Choroid plexus epithelial cell (primary cell): ENCODE data around the gene LTBP1.
A peak's percentile ranks its signal among the peaks of the same experiment; 100 is the strongest.

ENCODE experiments used
- DNase-seq: peaks from one replicate; pipeline ENCODE4 v3.0.0-alpha.2; 2010; ENCODE audit warnings: low read depth
- H3K4me3 ChIP-seq: 2 replicates; pipeline ENCODE4 v1.5.1; 2011; ENCODE audit warnings: low read depth, mild to moderate bottlenecking, control low read depth, low read length, moderate library complexity
- CTCF ChIP-seq: conservative IDR thresholded peaks from 2 replicates; pipeline ENCODE4 v1.5.1; 2011; ENCODE audit warnings: low read depth, mild to moderate bottlenecking, control low read depth, inconsistent platforms, low read length, moderate library complexity

LTBP1 gene

DNA sequence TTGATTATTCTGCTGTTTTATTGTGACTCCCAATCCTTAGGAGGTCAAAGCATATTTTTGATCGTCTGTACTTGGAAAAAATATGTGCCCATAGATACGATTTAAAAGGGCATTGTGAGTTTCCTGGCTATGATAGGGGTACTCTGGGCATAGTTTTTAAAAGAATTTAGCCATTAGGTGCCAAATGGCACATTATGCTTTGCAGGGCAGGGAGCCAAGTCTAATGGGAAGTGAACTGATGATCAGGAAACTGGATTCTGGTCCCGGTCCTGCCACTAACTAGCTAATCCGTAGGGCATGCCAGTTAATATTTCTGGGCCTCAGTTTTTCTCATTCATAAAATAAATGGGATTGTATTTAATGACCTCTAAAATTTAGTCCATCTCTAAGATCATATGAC is 189.3 kb downstream of the LTBP1 start:
- H3K4me3 ChIP-seq = peak overlapping the region; percentile 70
- TF ChIP-seq CTCF = no peak
- peak; percentile 50 for DNase-seq

DNA sequence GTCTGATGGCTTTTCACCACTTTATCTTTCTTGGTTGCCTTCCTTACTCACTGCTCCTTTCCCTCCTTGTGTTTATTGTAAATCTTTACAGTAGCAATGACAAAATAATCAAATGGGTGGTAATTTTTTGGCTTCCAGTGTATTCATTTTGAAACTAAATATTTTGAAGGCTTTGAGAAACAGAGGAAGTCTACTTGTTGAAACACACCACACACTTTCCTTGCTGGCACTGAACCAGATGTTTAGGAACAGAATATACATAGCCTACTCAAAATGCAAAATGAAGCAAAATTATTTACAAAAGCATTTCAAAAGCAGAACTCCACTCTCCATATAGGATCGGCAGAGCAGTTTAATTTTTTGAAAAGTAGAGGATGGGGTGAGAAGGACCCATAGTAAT is 189.8 kb downstream of the LTBP1 start:
- DNase-seq = peak; percentile 56
- no peak for TF ChIP-seq CTCF
- H3K4me3 ChIP-seq = peak overlapping the region; percentile 70

- no peak for TF ChIP-seq CTCF
- H3K4me3 ChIP-seq = peak overlapping the region; percentile 70
- no peak for DNase-seq
Observed at GRCh38 chr2:33137331-33137730, 190.6 kb downstream of the LTBP1 start.

- H3K4me3 ChIP-seq = no peak overlapping the region
- TF ChIP-seq CTCF = no peak
- DNase-seq = no peak
Observed at GRCh38 chr2:33139949-33140348, 193.2 kb downstream of the LTBP1 start.

- DNase-seq = no peak
- no peak for TF ChIP-seq CTCF
- H3K4me3 ChIP-seq = no peak overlapping the region
Observed at GRCh38 chr2:33141476-33141875, 194.7 kb downstream of the LTBP1 start.

GRCh38 chr2:33142810-33143209 is 196.1 kb downstream of the LTBP1 start:
- DNase-seq = no peak

DNA sequence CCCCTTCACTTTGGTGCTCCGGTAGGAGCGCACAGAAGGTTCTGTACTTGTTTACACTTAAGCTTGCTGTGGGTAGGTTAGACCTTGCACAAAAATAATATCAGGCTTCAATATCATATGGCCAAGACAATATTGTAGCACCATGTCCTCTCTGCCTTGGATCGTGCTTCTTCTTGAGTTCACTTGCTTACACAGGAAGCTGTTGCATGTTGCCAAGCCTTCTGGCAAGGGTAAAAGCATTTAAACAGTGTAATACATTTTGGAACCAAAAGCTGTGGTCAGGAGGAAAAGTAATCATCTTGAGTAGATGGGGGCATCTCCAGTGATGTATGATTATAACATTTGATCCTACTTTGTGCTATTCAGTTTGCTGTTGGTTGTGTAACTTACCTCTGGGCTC is 197.5 kb downstream of the LTBP1 start:
- no peak for TF ChIP-seq CTCF
- DNase-seq = no peak
- H3K4me3 ChIP-seq = no peak overlapping the region

More at GRCh38 chr2:33142810-33143209, 196.1 kb downstream of the LTBP1 start:
- H3K4me3 ChIP-seq = no peak overlapping the region
- no peak for TF ChIP-seq CTCF
